H4 (cell line): ENCODE results near the gene IL17C. TPM values are rescaled to one million over a fixed set of nuclear protein-coding genes. Genes with fewer than 3 reads are reported as not detected.

Experiments used
- DNase-seq: peaks from one replicate; pipeline ENCODE4 v3.0.0-alpha.2; 2015; ENCODE audit warnings: low spot score
- total RNA-seq: library from RNA; depleted of rRNA; stranded (reverse); fragments of >200 nt; shearing (Covaris generic); gene quantifications from 2 replicates; pipeline ENCODE4 v1.2.3, GENCODE V29; 2014

The IL17C gene
- total RNA-seq, 1 experiment from 2014 or later, result not detected

DNA sequence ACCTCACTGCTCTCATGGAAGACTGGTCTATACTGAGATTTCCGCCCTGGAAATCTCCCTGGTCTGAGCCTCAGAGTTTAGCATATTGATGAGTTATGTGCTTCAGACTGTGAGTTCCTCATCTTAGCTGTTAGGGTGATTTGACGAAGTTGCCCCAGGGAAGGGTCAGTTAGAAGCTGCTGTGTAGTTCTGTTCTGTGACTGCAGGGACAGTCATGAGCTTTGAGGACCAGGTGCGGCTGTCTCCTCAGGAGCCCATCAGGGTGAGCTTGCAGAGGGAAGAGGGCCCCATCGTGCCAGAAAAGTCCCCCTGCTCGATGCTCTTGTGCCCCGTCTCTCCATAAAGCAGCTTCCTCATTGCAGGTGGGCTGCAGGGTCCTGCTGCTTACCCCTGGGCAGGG is 28.3 kb upstream of the IL17C start:
- DNase-seq, result no peak

DNA sequence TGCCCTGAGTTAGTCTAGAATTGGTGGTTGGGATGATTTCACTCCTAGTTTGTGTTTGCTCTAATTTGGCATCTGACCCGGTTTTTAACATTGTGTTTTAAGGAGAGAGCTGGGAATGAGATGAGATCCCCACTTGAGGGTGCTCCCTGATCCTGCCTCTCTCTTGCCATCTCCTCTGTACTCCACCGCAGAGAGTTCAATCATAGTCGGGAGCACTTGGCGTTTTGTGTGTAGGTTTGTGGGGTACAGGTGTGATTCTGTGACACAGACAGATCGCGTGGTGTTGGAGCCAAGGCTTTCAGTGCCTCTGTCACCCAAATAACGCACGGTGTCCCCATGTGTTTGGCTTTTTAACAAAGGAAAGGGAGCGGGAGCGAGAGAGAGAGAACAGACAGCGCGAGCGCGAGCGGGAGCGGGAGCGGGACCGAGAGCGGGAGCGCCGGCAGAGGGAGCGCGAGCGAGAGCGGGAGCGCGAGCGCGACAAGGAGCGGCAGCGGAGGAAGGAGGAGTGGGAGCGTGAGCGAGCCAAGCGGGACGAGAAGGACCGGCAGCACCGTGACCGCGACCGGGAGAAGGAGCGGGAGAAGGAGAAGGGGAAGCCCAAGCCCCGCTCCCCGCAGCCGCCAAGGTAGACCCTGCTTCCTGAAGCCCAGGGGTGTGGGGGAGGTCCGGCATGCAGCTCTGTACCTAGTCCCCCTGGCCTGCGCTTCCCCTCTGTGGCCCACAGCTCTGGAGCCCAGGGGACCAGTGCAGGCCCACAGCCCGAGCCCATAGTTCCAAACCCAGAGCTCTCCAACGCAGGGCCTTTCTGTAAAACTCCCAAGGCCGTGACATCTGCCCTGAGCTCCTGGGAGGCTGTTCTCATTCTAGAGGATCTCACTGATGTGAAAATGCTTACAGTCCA is 27.2 kb upstream of the IL17C start:
- no peak for DNase-seq

DNA sequence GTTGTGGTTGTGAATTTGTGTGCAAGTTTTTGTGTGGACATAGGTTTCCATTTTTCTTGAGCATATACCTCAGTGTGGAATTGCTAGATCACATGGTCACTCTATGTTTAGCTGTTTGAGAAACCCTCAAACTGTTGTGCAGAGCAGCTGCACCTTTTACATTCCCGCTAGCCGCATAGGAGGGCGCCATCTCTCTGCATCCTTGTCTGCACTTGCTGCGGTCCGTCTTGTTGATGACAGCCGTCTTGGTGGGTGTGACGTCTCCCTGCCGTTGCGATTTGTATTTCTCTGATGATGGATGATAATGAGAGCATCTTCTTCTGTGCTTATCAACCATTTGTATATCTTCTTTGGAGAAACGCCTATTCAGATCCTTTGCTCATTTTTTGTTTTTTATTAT is 25.1 kb upstream of the IL17C start:
- no peak for DNase-seq

DNA sequence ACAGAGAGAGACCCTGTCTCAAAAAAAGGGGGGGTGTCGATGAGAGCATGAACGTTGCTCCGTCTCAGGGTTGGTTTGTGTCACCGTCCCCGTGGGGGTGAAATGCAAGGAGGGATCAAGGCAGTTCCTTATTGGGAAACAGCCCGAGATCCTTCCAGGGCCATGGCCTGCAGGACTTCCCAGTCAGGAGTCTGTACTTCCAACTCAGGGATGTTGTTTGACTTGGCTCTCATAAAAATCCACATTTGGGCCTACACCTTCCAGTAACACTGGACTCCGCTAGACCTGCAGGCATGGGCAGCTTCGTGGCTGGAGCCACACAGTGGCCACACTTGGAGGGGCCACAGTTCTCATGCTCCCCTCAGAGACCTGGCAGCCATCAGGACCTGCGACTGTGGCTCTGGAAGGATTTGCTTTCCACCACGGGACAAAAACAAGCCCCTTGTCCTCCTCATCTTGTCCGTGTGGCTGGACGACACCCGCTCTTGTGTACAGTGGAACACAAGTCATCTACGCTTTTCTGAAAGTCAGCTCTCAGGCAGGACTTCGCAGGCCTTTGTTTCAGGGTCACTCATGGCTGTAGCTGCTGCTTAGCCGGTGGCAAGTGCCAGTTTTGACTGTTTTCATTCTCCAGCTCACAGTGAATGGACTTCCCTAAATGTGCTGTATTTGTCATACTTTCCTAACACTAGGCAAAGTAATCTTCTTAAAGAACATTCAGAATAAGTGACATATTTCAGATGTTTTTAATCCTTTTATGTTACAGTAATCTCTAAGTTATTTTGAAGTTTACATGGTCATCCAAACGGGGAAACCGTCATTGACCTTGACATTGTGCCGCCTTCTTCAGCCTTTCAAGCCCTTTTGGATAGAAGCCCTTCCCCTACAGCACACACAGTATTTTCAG is 24.2 kb upstream of the IL17C start:
- DNase-seq, result no peak

DNA sequence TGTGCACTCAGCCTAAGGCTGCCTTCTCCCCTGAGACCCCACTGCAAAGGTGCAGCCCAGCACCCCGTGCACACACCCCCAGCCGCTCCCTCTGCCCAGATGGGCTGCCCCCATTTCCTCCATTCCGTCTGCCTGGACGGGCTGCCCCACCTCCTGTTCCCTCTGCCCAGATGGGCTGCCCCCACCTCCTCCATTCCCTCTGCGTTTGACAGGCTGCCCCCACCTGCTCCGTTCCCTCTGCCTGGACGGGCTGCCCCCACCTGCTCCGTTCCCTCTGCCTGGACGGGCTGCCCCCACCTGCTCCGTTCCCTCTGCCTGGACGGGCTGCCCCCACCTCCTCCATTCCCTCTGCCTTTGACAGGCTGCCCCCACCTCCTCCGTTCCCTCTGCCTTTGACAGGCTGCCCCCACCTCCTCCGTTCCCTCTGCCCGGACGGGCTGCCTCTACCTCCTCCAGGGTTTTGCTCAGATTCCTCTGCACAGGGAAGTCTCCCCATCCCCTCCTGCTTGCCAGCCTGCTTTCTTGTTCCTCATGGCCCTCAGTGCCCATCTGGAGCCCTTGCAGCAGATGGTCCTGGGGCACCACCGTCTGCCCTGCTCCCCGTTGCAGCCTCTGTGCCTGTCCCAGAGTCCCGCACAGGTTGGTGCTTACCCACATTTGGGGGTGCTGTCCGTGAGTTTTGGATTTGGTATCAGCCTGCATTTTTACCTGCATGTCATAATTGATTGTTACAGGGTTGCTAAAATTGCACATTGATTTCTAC is 23.4 kb upstream of the IL17C start:
- no peak for DNase-seq

DNA sequence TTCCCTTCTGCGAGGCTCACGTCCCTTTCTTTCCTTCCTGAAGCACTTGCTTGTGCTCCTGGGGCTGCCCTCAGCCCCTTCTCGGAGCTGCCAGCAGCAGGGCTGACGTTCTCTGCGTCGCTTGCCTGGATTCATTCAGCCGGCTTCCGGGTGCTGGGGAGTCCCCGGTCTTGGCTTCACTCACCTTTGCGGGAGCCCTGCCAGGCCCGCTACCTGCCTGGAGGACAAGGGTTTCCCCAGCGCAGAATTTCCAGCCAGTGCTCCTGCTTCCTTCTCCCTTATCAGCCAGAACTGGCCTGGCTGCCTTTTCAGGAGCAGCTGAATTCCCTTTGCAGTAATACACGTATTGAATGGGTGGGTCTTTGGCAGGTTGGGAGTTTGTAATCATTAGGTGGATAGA is 22.1 kb upstream of the IL17C start:
- DNase-seq, result no peak

DNA sequence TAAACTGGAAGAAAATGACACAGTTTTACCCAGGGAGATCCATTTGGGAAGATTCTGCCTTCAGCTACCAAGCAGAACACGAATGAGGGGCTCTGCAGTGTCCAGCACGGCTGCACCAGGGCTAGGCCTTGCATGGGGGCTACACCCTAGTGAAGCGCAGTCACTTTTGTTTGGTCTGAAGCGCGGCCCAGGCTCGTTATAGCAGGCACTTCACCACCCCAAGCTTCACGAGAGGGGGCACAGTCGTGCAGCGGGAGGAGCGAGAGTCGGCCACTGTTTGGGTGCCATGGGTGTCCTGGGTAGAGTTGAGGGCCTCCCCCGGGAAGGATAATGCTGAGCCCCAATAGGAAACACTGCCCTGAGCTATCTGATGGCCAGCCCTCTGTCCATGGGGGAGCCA is 21.6 kb upstream of the IL17C start:
- no peak for DNase-seq

DNA sequence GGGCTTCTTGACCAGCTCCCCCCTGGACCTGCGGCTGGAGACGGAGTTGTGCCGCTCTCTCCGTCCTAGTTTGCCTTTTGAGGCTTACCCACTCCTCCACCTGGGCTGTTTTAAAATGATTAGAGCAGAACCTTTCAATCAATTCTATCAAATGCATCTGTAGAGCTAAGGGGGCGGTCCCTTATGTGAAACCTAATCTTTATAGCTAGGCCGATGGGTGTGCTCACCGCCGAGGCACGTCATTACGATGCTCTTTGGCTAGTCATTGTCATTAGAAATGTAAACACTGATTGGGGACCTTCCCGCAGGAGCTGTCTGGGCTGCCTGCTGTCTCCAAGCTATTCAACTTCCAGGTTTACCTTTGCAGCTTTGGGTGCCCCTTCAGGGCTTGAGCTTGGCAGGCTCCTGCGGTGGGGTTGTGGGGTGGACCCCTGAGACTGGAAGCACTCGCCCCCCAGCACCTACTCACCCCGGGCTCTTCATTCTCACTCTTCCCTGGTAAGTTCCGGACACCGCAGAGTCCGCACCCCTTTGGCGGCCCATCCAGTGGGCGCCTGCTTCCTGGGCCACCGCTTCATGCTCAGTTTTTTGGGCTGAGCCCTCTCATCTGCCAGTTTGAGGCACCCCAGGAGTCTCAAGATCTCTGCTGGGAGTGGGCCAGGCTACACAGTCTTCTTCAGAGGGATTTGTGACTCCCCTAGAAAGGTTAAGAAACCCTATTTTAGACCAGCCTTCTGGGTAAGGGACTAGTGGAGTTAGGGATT is 20.9 kb upstream of the IL17C start:
- peak; percentile 74 for DNase-seq

DNA sequence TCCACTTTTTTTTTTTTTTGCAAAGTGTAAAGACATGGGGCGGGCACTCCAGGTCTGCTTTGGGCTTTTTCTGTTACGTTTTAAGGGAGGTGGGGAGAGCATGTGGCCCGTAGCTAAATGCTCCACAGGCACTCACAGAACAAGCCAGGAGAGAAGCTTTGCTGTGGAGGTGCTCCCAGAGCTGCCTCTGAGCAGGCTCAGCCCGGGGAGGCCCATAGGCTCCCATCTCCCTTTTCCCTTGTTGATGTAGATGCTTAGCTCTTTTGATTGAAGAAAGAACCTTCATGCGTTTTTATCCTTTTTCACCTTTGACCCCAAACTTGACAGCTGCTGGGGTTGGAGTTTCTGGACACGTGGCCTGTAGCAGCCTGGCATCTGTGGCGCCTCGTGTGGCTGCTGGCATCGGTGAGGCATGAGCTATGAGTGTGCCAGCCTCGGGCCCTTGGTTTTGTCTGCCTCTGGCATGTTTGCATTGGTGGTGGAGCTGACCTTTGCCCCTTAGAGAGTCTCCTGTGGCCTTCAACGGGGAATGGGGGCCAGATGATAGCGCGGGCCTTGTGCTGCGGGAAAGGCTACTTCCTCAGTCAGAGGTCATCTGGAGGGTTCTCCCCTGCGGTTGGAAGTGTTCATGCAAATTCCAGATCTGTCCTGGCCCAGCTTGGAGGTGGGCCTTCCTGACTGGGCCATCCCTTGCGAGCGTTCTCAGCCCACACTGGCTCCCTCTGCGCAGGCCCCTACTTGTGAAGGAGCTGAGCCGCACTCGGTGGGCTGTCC is 20.0 kb upstream of the IL17C start:
- DNase-seq, result no peak

DNA sequence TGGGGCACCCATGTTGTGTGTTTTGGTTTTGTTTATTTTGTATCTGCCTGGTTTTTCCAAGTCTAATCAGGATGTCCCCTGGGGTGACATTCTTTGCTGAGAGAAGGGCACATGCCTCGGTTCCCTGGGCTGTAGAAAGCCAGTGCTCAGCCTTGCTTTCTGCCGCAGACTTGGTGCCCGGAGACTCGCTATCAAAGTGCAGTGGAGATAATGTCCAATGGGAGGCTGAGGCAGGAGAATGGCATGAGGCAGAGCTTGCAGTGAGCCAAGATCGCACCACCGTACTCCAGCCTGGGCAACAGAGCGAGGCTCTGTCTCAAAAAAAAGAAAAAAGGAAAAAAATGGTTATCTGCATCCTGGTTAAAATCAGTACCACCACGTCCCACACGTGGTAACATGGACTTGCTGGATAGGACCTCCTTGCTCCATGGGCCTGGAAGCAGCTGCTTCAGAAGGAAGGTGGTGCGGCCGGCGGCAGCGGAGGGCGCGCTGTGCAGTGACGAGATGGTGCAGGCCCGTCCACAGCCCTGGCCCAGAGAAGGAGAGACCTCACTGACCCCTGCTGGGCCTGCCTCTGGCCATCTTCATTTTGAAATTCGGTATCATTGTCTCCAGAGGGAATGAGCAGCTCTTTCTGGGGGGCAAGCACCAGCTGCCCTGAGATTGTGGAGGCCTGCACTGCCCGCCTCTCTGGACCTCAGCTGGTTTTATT is 19.3 kb upstream of the IL17C start:
- no peak for DNase-seq

DNA sequence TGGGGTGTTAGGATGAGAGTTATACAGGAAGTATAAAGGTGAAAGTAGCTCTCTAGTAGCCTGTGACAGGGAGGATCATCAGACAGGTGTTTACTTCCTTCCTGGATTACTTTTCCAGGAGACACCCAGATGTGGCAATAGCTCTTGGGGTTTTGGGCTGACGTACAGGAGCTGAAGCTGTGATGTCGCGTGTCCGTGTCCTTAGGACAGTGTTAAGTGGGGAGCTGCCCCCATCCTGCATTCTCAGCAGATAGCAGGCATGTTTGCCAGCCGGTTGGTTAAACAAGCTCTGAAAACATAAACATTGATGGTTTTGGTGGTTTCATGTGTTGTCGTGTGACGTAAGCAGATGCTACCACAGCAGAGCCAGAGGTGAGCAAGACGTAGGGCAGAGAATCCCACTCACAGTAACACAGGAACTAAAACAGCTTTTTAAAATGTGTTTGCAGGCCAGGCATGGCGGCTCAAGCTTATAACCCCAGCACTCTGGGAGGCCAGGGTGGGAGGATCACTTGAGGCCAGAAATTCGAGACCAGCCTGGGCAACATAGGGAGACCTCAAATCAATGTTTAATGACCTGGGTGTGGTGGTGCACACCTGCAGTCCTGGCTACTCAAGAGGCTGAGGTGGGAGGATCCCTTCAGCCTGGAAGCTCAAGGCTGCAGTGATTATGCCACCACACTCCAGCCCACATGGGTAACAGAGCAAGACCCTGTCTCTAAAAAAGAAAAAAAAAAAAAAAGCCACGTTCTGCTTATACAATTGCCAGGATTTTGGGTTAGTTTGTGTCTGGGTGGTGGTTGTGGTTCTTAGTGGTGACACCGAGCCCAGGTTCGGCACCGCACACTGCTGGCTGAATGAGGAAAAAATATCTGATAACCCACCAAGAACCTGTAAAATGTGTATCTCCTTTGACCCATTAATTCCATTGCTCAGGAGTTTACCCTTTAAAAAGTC is 18.2 kb upstream of the IL17C start:
- peak; percentile 98 for DNase-seq

DNA sequence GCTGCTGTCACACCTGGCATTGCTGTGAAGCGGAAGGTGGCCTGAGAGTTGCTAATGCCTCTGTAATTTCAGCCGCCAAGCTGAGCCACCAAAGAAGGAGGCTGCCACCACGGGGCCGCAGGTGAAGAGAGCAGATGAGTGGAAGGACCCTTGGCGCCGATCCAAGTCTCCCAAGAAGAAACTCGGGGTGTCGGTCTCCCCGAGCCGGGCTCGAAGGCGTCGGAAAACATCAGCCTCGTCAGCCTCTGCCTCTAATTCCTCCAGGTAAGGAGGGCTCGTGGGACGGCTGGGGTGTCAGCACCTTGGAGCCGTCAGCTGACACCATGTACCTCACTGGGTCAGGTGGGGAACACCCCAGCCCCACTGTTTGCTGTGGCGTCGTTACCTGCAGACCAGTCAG is 16.2 kb upstream of the IL17C start:
- no peak for DNase-seq

DNA sequence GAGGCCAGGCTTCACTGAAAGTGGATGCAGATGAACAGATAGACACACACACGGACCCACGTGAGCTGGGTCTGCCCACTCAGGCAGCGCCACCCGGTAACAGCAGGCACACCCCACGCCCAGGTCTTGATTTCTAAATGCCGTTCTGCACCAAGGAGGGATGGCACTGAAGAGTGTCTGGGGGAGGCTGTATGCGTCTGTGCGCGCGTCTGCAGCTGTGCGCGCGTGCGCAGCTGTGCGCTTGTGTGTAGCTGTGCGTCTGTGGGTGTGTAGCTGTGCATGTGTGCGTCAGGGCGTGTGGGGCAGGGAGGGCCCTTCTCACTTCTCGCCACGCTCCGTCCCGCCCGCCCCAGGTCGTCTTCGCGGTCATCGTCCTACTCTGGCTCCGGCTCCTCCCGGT is 15.5 kb upstream of the IL17C start:
- no peak for DNase-seq

DNA sequence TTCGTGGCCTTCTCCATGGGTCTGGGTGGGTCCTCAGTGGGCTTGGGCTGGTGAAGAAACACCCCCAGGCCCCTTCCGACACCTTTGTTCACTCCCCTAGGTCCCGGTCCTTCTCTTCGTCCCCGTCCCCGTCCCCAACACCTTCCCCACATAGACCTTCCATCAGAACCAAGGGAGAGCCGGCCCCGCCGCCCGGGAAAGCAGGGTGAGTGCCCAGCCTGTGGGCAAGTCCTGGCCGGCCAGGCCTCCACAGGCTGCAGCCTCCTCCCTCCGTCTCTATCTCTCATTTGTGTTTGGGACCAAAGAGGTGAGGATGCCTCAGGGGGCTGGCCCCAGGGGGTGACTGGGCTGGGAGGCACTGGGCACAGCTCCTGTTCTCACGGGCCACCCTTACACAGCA is 14.5 kb upstream of the IL17C start:
- no peak for DNase-seq

DNA sequence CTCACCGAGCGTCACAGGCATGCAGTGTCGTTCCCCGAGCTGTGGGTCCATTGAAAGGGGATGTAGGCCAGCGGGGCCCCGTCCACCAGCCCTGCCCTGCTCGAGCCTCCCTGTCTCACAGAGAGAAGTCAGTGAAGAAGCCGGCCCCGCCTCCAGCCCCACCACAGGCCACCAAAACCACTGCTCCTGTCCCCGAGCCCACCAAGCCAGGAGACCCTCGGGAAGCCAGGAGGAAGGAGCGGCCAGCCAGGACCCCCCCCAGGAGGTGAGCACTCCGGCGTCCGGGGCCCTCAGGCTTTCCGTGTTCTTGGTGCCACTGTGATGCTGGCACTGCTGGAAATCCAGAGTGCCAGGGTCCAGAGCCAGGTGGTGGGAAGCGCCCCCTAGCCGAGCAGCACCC is 13.9 kb upstream of the IL17C start:
- no peak for DNase-seq

DNA sequence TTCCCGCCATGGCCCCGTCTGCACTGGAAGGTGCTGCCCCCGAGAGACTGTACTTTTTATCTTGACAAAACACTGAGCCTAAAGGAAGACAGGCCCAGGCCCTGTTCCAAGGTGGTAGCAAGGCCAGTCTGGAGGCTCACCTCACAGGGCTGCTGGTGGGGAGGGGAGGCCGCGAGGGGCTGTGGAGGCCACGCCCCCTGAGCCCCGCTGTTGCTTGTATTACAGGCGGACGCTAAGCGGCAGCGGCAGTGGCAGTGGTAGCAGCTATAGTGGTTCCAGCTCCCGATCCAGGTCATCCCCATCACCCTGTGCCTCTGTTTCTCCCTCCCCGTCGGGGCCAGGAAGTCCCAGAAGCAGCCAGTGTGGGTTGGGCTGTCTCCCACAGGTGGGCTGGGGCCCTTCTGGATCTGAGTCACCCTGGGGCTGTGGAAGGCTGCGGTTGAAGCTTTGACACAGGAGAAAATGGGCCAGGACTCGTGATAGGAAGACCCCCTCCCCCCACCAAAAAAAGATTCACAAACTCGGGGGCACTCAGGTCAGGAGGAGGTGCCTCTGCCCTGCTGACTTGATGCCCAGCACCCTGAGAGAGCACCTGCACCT is 13.3 kb upstream of the IL17C start:
- no peak for DNase-seq

DNA sequence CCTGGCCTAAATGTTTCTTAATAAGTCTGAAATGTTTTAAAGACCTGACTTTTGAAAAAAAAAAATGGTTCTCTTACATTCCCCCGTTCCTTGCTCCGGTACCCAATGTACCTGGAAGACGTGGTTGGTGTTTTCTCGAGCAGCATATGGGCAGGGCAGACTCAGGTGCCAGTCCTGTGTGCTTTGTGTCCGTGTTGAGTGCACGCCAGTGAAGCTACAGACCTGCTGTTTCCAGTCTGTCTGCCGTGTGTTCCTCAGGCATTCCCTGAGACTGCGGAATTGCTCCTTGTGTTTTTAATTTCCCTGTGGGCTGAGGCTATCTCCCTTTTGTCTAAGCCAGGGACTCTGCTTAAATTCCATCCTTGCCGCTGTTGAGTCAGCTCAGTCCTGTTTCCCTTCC is 11.7 kb upstream of the IL17C start:
- DNase-seq, result no peak
